ENCODE measurements around the gene ZNF106.

DNA sequence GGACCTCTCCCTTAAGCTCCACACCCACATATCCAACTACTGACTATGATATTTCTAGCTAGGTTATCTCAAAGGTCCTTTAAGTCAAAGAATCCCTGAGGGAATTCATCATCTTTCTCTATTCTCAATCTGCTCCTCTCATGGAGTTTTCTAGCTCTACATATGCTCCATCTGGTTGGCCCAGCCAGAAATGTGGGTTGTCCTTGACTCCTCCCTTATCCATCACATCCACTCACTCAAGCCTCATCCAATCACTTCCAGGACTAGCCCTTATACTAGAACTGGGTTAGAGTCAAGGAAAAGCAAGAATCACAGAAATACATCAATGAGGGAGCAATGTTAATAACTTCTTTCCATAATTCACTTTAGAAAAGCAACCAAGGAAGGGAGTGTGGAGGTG lies 45.4 kb downstream of the ZNF106 start:
- TF ChIP-seq MYC (IDR thresholded peaks at IDR 0.05; ENCODE audit: low read depth, low read length) (no peak), POLR2A (IDR thresholded peaks at IDR 0.05; ENCODE audit: extremely low read depth, insufficient read length) (no peak)

All from NB4 (cell line).